ENCODE data around the gene ZP1. TPM values are rescaled to one million over a fixed set of nuclear protein-coding genes. Genes with fewer than 3 reads are reported as not detected.

ZP1 gene
- total RNA-seq, 1 experiment from 2014 or later: not detected

DNA sequence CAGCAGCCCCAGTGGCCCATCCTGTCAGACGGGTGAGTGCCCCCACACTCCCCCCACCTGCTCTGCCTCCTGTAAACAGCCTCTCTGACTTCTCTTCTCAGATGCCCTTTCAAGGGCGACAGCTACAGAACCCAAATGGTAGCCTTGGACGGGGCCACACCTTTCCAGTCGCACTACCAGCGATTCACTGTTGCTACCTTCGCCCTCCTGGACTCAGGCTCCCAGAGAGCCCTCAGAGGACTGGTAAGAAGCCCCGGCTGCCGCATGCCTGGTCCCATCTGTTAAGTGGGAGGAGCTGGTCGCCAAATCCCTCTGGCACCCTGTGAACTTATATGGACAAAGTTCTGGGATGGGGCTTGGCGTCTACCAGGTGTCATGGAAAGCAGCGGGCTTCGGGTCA, 6.2 kb downstream of the ZP1 start:
- TF ChIP-seq ZNF219 (CRISPR knock-in tag; IDR thresholded peaks at IDR 0.05; ENCODE audit: borderline replicate concordance) (no peak), ESRRA (CRISPR knock-in tag; IDR thresholded peaks at IDR 0.05; ENCODE audit: borderline replicate concordance) (no peak), HMGA2 (CRISPR knock-in tag; IDR thresholded peaks at IDR 0.05) (no peak), ZNF416 (CRISPR knock-in tag; IDR thresholded peaks at IDR 0.05) (no peak), ZNF396 (CRISPR knock-in tag; IDR thresholded peaks at IDR 0.05; ENCODE audit: borderline replicate concordance) (no peak), SP1 (CRISPR knock-in tag; conservative IDR thresholded peaks at IDR 0.05) (no peak), ELF4 (CRISPR knock-in tag; IDR thresholded peaks at IDR 0.05; ENCODE audit: low read depth) (no peak), OVOL2 (CRISPR knock-in tag; IDR thresholded peaks at IDR 0.05; ENCODE audit: borderline replicate concordance) (no peak), ZNF121 (CRISPR knock-in tag; IDR thresholded peaks at IDR 0.05) (no peak), JAZF1 (CRISPR knock-in tag; IDR thresholded peaks at IDR 0.05) (no peak), TP53 (CRISPR knock-in tag; IDR thresholded peaks at IDR 0.05) (no peak), ATF1 (CRISPR knock-in tag; IDR thresholded peaks at IDR 0.05) (no peak), ZNF423 (CRISPR knock-in tag; IDR thresholded peaks at IDR 0.05) (no peak)
- TF ChIP-seq, protein P1, sequence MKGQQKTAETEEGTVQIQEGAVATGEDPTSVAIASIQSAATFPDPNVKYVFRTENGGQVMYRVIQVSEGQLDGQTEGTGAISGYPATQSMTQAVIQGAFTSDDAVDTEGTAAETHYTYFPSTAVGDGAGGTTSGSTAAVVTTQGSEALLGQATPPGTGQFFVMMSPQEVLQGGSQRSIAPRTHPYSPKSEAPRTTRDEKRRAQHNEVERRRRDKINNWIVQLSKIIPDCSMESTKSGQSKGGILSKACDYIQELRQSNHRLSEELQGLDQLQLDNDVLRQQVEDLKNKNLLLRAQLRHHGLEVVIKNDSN (CRISPR knock-in tag; IDR thresholded peaks at IDR 0.05): no peak
- TF ChIP-seq, protein P2, sequence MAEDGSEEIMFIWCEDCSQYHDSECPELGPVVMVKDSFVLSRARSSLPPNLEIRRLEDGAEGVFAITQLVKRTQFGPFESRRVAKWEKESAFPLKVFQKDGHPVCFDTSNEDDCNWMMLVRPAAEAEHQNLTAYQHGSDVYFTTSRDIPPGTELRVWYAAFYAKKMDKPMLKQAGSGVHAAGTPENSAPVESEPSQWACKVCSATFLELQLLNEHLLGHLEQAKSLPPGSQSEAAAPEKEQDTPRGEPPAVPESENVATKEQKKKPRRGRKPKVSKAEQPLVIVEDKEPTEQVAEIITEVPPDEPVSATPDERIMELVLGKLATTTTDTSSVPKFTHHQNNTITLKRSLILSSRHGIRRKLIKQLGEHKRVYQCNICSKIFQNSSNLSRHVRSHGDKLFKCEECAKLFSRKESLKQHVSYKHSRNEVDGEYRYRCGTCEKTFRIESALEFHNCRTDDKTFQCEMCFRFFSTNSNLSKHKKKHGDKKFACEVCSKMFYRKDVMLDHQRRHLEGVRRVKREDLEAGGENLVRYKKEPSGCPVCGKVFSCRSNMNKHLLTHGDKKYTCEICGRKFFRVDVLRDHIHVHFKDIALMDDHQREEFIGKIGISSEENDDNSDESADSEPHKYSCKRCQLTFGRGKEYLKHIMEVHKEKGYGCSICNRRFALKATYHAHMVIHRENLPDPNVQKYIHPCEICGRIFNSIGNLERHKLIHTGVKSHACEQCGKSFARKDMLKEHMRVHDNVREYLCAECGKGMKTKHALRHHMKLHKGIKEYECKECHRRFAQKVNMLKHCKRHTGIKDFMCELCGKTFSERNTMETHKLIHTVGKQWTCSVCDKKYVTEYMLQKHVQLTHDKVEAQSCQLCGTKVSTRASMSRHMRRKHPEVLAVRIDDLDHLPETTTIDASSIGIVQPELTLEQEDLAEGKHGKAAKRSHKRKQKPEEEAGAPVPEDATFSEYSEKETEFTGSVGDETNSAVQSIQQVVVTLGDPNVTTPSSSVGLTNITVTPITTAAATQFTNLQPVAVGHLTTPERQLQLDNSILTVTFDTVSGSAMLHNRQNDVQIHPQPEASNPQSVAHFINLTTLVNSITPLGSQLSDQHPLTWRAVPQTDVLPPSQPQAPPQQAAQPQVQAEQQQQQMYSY (CRISPR knock-in tag; IDR thresholded peaks at IDR 0.05): no peak
- TF ChIP-seq, protein P3, sequence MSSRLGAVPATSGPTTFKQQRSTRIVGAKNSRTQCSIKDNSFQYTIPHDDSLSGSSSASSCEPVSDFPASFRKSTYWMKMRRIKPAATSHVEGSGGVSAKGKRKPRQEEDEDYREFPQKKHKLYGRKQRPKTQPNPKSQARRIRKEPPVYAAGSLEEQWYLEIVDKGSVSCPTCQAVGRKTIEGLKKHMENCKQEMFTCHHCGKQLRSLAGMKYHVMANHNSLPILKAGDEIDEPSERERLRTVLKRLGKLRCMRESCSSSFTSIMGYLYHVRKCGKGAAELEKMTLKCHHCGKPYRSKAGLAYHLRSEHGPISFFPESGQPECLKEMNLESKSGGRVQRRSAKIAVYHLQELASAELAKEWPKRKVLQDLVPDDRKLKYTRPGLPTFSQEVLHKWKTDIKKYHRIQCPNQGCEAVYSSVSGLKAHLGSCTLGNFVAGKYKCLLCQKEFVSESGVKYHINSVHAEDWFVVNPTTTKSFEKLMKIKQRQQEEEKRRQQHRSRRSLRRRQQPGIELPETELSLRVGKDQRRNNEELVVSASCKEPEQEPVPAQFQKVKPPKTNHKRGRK (CRISPR knock-in tag; IDR thresholded peaks at IDR 0.05; ENCODE audit: borderline replicate concordance): no peak
- TF ChIP-seq, protein P4, sequence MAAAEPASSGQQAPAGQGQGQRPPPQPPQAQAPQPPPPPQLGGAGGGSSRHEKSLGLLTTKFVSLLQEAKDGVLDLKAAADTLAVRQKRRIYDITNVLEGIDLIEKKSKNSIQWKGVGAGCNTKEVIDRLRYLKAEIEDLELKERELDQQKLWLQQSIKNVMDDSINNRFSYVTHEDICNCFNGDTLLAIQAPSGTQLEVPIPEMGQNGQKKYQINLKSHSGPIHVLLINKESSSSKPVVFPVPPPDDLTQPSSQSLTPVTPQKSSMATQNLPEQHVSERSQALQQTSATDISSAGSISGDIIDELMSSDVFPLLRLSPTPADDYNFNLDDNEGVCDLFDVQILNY (CRISPR knock-in tag; IDR thresholded peaks at IDR 0.05): no peak
- TF ChIP-seq, protein P5, sequence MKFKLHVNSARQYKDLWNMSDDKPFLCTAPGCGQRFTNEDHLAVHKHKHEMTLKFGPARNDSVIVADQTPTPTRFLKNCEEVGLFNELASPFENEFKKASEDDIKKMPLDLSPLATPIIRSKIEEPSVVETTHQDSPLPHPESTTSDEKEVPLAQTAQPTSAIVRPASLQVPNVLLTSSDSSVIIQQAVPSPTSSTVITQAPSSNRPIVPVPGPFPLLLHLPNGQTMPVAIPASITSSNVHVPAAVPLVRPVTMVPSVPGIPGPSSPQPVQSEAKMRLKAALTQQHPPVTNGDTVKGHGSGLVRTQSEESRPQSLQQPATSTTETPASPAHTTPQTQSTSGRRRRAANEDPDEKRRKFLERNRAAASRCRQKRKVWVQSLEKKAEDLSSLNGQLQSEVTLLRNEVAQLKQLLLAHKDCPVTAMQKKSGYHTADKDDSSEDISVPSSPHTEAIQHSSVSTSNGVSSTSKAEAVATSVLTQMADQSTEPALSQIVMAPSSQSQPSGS (CRISPR knock-in tag; IDR thresholded peaks at IDR 0.05; ENCODE audit: borderline replicate concordance, low read depth): no peak
- TF ChIP-seq, protein P6, sequence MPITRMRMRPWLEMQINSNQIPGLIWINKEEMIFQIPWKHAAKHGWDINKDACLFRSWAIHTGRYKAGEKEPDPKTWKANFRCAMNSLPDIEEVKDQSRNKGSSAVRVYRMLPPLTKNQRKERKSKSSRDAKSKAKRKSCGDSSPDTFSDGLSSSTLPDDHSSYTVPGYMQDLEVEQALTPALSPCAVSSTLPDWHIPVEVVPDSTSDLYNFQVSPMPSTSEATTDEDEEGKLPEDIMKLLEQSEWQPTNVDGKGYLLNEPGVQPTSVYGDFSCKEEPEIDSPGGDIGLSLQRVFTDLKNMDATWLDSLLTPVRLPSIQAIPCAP (CRISPR knock-in tag; IDR thresholded peaks at IDR 0.05): no peak
- TF ChIP-seq, protein P7, sequence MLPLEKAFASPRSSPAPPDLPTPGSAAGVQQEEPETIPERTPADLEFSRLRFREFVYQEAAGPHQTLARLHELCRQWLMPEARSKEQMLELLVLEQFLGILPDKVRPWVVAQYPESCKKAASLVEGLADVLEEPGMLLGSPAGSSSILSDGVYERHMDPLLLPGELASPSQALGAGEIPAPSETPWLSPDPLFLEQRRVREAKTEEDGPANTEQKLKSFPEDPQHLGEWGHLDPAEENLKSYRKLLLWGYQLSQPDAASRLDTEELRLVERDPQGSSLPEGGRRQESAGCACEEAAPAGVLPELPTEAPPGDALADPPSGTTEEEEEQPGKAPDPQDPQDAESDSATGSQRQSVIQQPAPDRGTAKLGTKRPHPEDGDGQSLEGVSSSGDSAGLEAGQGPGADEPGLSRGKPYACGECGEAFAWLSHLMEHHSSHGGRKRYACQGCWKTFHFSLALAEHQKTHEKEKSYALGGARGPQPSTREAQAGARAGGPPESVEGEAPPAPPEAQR (CRISPR knock-in tag; IDR thresholded peaks at IDR 0.05): no peak
- ChIA-PET CTCF (interaction anchor here (1.0 to 7.9 kb wide), 5 partner anchors 14 to 111 kb away, joined by 3 to 44 read pairs (median 7); no protein-coding TSS in a partner anchor), POLR2A (interaction anchor here (0.7 kb wide), 1 partner anchor 40 kb away, joined by 3 read pairs; no protein-coding TSS in a partner anchor)
- Mint-ChIP-seq H3K4me3 (no peak overlapping the region), H3K27me3 (ENCODE audit: low read depth) (no peaks in the 10 kb centered on the region), H3K27ac (no peak overlapping the region), H3K4me1 (peaks cover 8% of the 10 kb centered on the region), H3K36me3 (no peaks in the 10 kb centered on the region), H3K9me3 (no peaks in the 10 kb centered on the region)
- ATAC-seq (no peak; the same call in 1 of the 2 replicates), DNase-seq (ENCODE audit: low spot score) (no peak)
